Colonic mucosa (tissue), 4 donors: ENCODE data around the gene GCNT2. TPM values are rescaled to one million over a fixed set of nuclear protein-coding genes. Genes with fewer than 3 reads are reported as not detected.
A peak's percentile ranks its signal among the peaks of the same experiment; 100 is the strongest.
"Not testable (repeated sequence)": the region's sequence is repeated elsewhere in the genome, so short reads cannot be mapped to it uniquely, and the experiment has no call there.

Source experiments
- DNase-seq: peaks from one replicate; pipeline ENCODE4 v3.0.0-alpha.2; 2020
- H3K27ac ChIP-seq: fragments of 200-600 bp; one replicate; pipeline ENCODE4 v1.8.0; 2021
- H3K27me3 ChIP-seq: fragments of 200-600 bp; one replicate; pipeline ENCODE4 v1.8.0; 2021
- H3K36me3 ChIP-seq: fragments of 200-600 bp; one replicate; pipeline ENCODE4 v1.8.0; 2021
- H3K4me1 ChIP-seq: fragments of 200-600 bp; one replicate; pipeline ENCODE4 v1.8.0; 2021; ENCODE audit warnings: mild to moderate bottlenecking
- H3K4me3 ChIP-seq: fragments of 200-600 bp; one replicate; pipeline ENCODE4 v1.8.0; 2021
- H3K9ac ChIP-seq, 2 donors: one replicate each; pipeline ENCODE4 v1.7.0; 2013; ENCODE audit warnings: control low read depth in 2 of 2, low read depth in 2 of 2, low read length in 2 of 2
- H3K9me3 ChIP-seq: fragments of 200-600 bp; one replicate; pipeline ENCODE4 v1.8.0; 2021
- CTCF ChIP-seq: fragments of 200-600 bp; IDR thresholded peaks from one replicate; pipeline ENCODE4 v1.8.0; 2022; ENCODE audit warnings: antibody characterized with exemption, mild to moderate bottlenecking
- intact Hi-C: fragments of 100-400 bp; cut with DNase I; formaldehyde crosslinking; loops from one replicate; pipeline ENCODE4 v1.14.1; 2022
- total RNA-seq, 2 donors: library from RNA; stranded (reverse); fragmentation: NEBNext Ultra II Directional in 1 of 2; extraction: Animal tissue kit (Norgen Biotek cat#: 25700) in 1 of 2; gene quantifications; one replicate each; pipeline ENCODE4 v1.2.1, GENCODE V29; 2021
- donor health status: healthy.
- donor health status: DM: no; HTN: no; CAD: no.
- donor health status: DM: no; HTN: no; CAD: no.

GCNT2 gene
- total RNA-seq, 2 donors from 2014 or later: 9.8 to 9.9 TPM

DNA sequence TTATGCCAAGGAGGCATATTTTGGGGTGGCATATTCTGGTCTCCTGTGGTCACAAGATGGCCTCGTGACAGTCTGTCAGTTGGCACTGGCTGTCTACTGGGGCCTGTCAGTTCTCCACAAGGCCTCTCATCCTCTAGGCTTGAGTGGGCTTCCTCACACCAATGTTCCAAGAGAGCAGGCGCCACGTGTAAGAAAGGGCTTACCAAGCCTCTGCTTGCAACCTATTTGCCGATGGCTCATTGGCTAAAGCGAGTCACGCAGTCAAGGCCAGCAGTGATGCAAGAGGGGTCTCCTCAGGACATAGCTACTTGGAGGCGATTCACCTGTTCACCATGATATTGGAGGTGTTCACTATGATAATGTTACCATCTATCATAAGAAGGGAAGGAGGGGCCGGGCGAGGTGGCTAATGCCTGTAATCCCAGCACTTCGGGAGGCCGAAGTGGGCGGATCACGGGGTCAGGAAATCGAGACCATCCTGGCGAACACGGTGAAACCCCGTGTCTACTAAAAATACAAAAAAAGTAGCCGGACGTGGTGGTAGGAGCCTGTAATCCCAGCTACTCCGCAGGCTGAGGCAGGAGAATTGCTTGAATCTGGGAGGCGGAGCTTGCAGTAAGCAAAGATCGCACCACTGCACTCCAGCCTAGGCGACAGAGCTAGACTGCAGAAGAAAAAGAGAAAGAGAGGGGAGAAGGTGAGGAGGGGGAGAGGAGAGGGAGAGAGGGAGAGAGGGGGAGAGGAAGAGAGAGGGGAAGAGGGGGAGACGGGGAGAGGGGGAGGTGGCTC, 138.0 kb downstream of the GCNT2 start:
- DNase-seq: no peak
- no peaks in the 10 kb centered on the region for H3K9me3 ChIP-seq
- no peak for TF ChIP-seq CTCF
- no peaks in the 10 kb centered on the region for H3K27me3 ChIP-seq
- H3K27ac ChIP-seq: no peak overlapping the region
- H3K4me1 ChIP-seq: no peaks in the 10 kb centered on the region
- no peaks in the 10 kb centered on the region for H3K36me3 ChIP-seq
- H3K4me3 ChIP-seq: no peak overlapping the region
- intact Hi-C loops: no loop called here
- H3K9ac ChIP-seq: peak overlapping the region in 1 of 2 donors; percentile 43

GRCh38 chr6:10659699-10660348, 138.7 kb downstream of the GCNT2 start:
- Histone ChIP-seq H3K9me3 (no peaks in the 10 kb centered on the region), H3K9ac (peak overlapping the region in 1 of 2 donors; percentile 43), H3K27me3 (no peaks in the 10 kb centered on the region), H3K36me3 (no peaks in the 10 kb centered on the region), H3K4me1 (no peaks in the 10 kb centered on the region), H3K4me3 (peak overlapping the region; percentile 11), H3K27ac (no peak overlapping the region)
- TF ChIP-seq CTCF: no peak
- intact Hi-C loops: no loop called here
- DNase-seq: no peak

DNA sequence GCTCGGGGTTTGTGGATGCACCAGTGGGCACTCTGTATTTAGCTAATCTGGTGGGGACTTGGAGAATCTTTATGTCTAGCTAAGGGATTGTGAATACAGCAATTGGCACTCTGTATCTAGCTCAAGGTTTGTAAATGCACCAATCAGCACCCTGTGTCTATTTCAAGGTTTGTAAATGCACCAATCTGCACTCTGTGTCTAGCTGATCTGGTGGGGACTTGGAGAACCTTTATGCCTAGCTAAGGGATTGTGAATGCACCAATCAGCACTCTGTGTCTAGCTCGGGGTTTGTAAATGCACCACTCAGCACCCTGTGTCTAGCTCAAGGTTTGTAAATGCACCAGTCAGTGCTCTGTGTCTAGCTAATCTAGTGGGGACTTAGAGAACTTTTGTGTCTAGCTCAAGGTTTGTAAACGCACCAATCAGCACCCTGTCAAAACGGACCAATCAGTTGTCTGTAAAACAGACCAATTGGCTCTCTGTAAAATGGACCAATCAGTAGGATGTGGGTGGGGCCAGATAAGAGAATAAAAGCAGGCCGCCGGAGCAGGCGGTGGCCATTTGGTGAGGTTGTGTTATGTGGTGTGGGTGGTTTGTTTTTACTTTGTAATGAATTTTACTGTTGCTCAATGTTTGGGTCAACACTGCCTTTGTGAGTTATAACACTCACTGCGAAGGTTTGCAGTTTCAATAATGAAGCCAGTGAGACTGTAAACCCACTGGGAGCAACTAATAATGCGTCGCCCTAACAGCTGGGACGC, 139.5 kb downstream of the GCNT2 start:
- H3K27ac ChIP-seq, intact Hi-C loops, H3K9me3 ChIP-seq, H3K4me3 ChIP-seq, H3K27me3 ChIP-seq, H3K4me1 ChIP-seq, DNase-seq, H3K36me3 ChIP-seq, H3K9ac ChIP-seq: not testable (repeated sequence)

GRCh38 chr6:10662207-10662606, 141.1 kb downstream of the GCNT2 start:
- Histone ChIP-seq H3K27me3 (no peaks in the 10 kb centered on the region), H3K9ac (no peak overlapping the region), H3K27ac (no peak overlapping the region), H3K4me3 (no peak overlapping the region), H3K9me3 (no peaks in the 10 kb centered on the region), H3K36me3 (no peaks in the 10 kb centered on the region), H3K4me1 (no peaks in the 10 kb centered on the region)
- no peak for TF ChIP-seq CTCF
- DNase-seq: no peak
- intact Hi-C loops: no loop called here

DNA sequence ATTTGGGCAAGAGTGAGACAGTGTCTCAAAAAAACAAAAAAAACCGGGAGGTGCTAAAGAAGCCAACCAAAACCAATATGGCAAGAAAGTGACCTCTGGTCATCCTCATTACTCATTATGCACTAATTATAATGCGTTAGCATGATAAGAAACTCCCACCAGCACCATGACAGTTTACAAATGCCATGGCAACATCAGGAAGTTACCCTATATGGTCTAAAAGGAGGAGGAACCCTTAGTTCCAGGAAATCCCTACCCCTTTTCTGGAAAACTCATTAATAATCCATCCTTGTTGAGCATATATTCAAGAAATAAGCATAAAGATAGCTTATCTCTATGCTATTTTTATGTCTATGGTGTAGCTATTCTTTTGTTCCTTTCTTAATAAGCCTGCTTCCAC, 141.6 kb downstream of the GCNT2 start:
- H3K9me3 ChIP-seq: no peaks in the 10 kb centered on the region
- no peak overlapping the region for H3K27ac ChIP-seq
- H3K4me3 ChIP-seq: no peak overlapping the region
- no peaks in the 10 kb centered on the region for H3K27me3 ChIP-seq
- H3K4me1 ChIP-seq: no peaks in the 10 kb centered on the region
- TF ChIP-seq CTCF: no peak
- H3K9ac ChIP-seq: no peak overlapping the region
- DNase-seq: no peak
- no peaks in the 10 kb centered on the region for H3K36me3 ChIP-seq
- intact Hi-C loops: no loop called here

DNA sequence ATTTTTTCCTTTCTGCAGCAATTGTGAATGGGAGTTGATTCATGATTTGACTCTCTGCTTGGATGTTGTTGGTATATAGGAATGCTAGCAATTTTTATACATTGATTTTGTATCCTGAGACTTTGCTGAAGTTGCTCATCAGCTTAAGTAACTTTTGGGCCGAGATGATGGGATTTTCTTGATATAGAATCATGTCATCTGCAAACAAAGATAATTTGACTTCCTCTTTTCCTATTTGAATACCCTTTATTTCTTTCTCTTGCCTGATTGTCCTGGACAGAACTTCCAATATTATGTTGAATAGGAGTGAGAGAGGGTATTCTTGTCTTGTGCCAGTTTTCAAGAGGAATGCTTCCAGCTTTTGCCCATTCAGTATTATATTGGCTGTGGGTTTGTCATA, 144.4 kb downstream of the GCNT2 start:
- intact Hi-C loops, H3K4me3 ChIP-seq, H3K27ac ChIP-seq, H3K4me1 ChIP-seq, DNase-seq, H3K9ac ChIP-seq, H3K36me3 ChIP-seq, H3K9me3 ChIP-seq, H3K27me3 ChIP-seq: not testable (repeated sequence)
